ENCODE measurements around the gene FBH1.

Gene FBH1

DNA sequence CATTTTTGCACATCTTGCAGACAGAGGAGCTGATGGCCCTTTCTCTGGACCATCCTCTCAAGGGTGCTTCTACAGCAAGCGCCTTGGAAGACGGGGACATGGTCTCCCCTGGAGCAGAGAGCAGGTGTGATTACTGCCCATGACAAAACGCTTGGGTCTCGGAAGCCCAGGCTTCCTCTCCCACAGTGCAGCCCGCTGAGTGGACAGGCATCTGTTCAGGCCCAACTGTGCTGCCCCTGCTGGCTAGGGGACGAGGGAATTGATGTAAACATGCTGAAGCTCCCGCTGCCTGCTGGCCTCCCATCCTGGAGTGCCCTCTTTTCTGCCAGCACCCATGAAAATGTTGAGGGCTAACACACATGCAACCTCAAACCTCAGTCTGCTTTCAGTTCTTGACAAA lies 73.0 kb downstream of the FBH1 start:
- intact Hi-C loops (cut with DNase I), result no loop called here
- peak in 4 of 42 donors; percentile 5 to 34 (median 18) for DNase-seq

DNA sequence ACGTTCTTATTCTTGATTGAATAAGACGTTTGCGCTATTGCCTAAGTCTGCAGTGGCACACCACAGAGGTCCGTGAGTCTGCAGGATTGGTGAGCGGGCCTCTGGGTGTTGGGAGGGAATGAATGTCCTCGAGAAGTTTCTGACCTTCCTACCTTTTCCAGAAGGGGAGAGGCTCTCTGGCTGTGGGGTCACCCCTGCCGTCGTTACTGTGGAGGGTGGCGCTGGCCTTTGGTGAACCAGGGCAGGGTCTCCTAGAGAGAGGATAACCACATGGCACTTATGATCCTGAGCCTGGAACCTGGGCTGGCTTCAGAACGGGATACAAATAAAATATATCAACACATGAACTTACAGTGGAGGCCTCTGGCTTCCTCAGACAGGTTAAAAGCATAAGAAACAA lies 73.5 kb downstream of the FBH1 start:
- intact Hi-C loops (cut with DNase I), result no loop called here
- peak in 4 of 42 donors; percentile 6 to 30 (median 25) for DNase-seq

DNA sequence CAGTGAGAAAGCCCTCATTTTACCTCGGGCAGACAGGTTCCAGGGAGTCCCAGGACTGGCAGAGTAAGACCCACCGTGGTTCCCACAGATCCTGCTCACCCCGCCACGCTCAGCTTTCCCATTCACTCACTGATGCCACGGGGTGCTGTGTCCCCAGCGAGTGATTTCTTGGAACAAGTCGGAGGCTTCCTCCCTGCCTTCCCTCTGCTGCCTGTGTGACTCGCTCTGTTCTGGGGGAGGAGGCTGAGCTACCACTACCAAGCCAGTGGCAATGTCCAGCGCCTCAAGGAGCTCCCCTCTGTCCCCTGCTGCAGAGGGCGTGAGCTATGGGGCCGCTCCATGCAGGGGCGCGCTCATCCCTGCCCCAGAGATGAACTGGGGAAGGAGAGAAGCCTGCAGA lies 74.7 kb downstream of the FBH1 start:
- DNase-seq, result peak in 5 of 42 donors; percentile 3 to 23 (median 13)
- intact Hi-C loops (cut with DNase I), result no loop called here

DNA sequence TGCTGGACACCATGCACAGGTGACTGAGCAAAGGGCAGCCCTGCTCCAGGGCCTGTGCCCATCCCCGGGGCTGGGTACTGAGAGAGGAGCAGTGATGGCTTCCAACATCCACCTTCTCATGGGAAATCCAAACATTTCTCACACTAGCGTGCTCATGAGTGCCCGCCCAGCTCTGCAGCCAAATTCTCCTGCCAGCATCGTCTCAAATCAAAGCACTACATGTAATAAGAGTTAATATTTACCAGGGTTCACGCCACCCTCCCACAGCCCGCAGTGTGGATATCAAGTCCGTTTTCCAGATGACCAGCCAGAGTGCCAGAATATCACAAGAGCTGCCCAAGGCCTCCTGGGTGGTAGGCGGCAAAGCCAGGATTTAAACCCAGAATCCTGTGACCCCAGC lies 75.2 kb downstream of the FBH1 start:
- intact Hi-C loops (cut with DNase I), result no loop called here
- peak in 5 of 42 donors; percentile 1 to 32 (median 6) for DNase-seq

DNA sequence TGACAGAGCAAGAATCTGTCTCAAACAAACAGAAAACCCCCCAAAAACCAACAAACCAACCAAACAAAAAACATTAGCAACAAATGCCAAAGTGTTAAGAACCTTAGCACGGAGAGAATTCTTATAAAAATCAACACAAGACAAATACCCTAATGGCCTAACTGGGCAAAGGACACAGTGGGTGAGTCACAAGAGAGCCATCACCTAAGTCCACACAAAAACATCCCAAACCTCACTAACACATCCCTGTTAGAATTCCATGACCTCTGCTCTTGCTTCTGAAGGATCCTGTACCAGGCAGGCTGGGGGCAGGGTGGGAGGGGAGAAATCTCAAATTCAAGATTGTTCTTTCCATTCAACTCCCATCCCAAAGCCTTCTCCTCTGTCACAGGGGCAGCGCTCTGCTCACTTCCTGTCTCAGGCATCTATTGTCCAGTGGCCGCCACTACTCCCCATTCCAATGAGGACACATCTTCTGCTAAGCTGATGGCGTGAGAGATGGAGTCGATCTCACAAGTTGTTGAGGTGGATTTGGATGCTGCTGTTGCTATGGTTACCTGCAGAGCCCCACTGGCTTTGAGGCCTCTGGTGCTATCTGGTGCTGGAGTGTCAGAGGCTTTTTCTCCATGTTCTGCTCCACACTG lies 78.1 kb downstream of the FBH1 start:
- peak in 4 of 42 donors; percentile 7 to 38 (median 22) for DNase-seq
- intact Hi-C loops (cut with DNase I), result no loop called here

DNA sequence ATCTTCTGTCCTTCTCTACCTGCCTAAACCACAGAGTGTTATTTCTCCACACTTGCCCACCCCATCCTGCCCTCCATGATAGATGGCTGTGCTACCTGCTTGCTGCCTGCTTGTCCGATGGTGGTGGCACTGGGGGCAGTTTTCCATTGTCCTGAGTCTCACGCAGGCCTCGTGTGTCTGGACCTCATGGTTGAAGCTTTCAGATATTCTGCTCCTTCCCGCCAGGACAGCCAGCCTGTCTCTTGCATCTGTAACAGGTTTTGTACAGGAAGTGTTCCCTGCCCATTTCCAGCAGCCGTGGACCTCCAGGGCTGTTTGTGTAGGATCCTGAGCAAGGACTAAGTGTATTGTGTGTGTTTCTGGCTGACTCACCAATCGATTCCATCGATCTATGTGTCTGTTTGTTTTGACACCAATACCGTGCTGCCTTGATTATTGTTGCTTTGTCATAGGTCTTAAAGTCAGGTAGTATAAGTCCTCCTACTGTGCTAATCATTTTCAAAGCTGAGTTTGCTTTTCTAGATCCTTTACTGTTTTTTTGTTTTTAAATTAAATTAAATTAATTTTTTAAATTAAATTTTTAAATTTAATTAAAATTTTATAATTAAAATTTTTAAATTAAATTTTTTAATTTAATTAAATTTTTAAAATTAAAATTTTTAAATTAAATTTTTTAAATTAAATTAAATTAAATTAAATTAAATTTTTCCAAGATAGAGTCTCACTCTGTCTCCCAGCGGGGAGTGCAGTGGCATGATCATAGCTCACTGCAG lies 78.8 kb downstream of the FBH1 start:
- intact Hi-C loops (cut with DNase I), result no loop called here
- DNase-seq, result peak in 3 of 42 donors; percentile 5 to 38 (median 12)

DNA sequence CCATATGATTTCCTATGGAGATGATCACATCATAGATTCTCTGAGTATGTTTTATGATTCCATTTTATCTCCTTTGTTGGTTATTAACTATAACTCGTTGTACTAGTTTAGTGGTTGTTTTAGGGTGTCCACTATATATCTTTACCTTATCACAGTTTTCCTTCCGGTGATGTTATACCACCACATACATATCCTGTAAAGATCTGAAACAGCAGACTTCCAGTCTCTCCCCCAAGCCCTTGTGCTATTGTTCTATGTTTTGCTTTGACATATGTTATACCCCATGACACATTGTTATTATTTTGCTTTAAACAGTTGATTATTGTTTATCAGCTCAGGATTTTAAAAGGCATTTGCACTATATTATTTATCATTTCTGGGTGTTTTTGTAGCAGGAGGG lies 80.0 kb downstream of the FBH1 start:
- DNase-seq, result no peak
- intact Hi-C loops (cut with DNase I), result no loop called here

DNA sequence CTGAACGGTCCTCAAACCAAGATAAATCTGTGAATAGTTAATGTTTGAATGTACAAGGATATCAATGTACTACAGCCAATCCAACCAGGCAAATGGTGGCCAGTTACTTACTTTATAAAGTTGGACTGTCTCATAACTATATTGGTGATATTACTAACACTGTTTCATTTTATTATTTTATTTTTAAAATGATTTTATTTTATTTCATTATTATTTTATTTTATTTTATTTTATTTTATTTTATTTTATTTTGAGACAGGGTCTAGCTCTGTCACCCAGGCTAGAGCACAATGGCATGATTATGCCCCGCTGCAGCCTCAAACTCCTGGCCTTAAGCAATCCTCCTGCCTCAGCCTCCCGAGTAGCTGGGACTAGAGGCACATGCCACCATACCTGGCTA lies 80.5 kb downstream of the FBH1 start:
- intact Hi-C loops (cut with DNase I), result no loop called here
- DNase-seq, result peak in 1 of 42 donors; percentile 6

DNA sequence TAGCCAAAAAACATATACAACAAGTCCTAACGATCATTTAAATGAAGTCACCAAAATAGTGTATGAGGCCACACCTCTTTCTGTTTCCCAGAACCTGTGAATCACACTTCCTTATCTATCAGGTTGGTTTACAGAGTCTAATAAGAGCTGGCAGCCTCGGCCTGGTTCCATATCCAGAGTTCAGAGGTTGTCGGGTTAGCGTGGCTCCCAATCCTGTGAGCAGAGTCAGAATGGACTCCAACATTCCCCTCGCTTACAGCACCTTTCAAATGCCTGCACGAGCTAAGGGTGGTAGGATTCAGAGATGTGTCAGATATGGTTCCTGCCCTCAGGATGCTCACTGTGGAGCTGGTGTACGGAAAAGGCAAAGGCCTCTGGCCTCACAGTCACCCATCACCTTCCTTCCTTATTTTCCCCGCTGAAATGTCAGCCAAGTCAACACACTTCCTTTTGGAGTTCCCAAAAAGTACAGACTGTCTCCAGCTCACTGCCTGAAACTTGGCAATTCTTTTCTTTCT lies 81.3 kb downstream of the FBH1 start:
- intact Hi-C loops (cut with DNase I), result no loop called here
- peak in 3 of 42 donors; percentile 10 to 40 (median 22) for DNase-seq

DNA sequence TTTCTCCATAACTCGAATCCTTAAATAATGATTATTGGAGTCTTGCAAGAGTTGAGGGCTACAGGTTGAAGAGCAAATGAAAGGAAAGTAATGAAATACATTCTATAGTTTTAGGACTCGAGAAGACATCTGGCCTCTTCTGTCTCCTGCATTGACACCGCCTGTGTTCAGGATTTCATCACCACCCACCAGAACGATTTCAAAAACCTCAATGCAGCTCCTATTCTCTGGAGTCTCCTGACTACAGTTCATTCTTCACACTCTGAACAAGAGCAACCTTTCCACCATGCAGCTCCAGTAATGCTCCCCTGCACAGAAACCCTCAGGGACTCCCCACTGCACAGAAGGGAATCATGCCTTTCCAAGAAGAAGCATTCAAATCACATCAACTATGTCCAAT lies 81.8 kb downstream of the FBH1 start:
- DNase-seq, result peak in 1 of 42 donors; percentile 4
- intact Hi-C loops (cut with DNase I), result no loop called here

DNA sequence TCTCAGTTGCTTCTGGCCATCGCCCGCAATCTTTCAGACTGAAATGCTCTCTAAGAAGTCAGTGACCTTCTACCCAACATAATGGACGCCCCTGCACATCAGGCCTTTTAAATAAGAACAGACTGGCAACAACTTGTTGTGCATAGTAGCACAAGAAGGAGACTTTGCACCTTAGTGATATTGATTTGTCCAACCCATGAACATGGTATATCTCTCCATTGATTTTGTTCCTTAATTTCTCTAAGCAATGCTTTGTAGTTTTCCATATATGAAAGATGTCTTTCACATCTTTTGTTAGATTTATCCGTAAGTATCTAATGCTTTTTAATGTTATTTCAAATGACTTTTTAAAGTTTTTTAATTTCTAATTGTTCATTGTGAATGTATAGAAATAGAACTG lies 83.0 kb downstream of the FBH1 start:
- no peak for DNase-seq
- intact Hi-C loops (cut with DNase I), result no loop called here

DNA sequence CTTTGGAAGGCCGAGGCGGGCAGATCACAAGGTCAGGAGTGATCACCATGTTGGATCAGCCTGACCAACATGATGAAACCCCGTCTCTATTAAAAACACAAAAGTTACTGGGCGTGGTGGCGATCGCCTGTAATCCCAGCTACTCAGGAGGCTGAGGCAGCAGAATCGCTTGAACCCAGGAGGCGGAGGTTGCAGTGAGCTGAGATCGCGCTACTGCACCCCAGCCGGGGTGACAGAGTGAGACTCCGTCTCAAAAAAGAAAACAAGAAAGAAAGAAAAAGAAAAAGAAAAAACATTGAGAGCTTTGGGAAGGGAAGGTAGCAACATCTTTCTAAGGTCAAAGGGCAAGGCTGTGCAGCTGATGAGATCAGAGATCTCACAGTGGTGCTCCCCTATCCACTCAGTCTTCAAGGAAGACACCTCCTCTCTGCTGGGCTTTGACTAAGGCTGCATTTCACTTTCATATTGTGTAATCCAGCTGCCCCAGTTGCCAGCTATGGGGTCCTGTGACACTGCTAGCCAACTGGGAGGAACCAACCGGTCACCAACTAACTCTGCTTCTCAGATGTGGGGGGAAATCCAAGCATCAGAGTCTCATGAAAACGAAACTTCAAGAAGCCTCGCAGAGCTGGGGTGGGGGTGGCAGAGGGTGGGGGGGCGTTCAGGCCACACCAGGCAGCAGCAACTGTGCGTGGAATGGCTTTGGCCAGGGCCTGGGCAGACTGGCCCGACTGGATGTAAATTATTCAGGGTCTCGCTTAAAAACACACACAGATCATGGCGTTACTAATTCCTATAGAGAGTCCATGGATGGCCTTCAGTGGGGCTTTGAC lies 85.8 kb downstream of the FBH1 start:
- intact Hi-C loops (cut with DNase I), result no loop called here

DNA sequence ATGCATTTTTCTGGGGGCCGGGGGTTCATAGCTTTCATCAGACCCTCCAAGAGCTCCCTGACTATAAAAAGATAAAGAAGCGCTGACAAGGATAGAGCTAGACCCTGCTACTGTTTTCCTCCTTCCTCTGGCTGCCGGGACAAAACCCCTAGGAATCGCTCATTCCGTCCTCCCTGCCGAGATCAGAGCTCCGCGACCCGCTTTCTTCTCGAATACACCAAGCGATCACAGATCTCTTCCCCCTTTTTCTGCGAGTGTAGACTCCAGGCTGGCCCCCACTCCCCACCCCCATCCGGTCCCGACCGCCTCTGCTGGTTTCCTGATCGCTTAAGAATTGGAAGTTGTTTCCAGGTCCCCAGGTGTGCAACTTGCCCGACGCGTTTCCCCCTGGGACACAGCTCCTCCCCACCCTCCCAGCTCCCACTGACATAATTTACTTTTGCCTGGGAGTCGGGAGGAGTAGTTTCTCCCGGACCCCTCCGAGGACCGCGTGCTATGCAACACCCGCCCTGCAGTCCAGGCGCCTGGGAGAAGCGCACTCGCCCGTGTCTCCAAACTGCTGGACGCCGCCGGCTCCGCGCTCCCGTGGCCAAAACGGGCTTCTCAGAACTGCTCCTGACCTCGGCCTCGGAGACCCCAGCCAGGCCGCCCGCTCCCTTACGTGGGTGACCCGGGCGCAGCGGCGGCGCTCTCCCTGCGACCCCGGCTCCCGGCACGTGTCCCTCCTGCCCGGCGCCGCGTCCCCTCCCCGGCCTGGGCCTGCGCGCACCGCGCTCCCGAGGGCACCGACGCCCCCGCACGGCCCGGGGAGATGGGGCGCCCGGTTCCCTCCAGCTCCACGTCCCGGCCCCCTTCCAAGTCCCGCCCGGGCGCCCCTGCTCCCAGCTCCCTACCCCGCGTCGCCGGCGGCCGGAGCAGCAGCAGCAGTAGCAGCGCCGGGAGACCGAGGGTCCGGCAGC lies 86.7 kb downstream of the FBH1 start:
- peak in 19 of 42 donors; percentile 10 to 50 (median 22) for DNase-seq
- intact Hi-C loops (cut with DNase I), result no loop called here

More for the DNA sequence above, 85.8 kb downstream of the FBH1 start:
- peak in 14 of 42 donors; percentile 9 to 61 (median 30) for DNase-seq

DNA sequence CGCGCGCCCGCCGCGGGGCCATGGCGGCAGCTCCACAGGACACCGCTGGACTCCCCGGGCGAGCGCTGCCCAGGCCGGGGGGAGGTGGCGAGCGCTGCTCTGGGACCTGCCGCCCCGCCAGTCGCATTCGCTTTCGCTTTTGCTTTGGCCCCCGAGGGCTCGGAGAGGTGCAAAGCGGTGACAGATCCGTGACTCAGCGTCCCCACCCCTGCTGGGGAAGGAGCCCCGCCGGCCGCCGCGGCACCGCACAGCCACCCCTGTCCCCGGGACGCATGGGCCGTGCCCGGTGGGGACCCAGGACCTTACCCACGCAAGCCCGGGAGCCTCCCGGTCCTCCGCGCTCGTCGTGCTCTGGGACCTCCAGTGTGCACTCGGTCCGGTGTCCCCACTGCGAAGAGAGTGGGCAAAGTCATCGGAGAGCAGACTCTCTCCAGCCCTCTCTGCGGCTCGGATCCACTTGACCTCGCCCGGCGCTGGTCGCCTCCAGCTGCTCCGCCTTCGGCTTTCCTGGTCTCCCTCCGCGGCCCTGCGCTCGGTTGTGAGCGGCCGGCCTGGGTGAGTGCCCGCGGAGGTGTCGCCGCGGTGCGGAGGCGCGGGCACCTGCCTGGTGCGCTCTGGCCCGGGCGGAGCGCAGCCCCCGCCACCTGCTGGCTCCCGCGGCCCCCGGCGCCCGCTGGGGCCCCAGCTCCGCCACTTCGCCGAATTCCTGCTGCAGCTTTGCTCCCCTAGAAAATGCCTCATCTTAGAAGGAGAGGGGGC lies 87.6 kb downstream of the FBH1 start, which contains the start of gene IL15RA:
Gene IL15RA (minus strand): TSS at position 73 of the 759 bp plus-strand sequence. CDS start 51 bp downstream, at position 22.
- DNase-seq, result peak in 35 of 42 donors; percentile 20 to 83 (median 41)
- intact Hi-C loops (cut with DNase I), result no loop called here

DNA sequence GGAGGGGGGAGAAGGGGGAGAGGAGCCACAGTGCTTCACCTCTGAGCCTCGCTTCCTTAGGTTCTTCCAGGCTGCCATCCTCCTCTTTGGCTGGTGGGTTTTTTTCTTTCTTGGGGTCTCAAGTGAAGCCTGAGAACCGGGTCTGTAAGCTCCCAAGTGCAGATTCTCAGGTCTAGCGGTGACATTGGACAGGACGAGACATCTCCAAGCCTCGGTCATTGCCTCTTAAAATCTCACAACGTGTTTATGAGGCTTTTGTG lies 88.1 kb downstream of the FBH1 start:
- intact Hi-C loops (cut with DNase I), result no loop called here

DNA sequence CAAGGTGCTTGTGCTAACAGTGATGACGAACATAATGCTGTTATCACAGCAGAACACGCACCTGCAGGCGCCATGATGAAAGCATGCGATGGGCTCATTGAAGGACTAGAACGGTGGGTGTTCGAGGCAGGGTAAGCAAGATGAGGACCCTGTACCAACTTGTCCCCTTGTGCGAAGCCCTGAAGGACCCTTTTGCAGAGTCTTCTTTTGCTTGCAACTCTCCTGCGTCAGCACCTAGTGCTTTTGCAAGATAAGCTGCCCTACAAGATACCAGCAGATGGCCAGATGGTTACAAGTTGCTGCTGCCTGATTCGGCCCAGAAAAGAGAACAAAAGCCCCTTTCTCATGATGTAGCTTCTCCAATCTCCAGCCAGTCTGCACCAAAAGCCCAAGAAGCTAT lies 91.5 kb downstream of the FBH1 start:
- intact Hi-C loops (cut with DNase I), result no loop called here
- DNase-seq, result no peak

More for the DNA sequence above, 88.1 kb downstream of the FBH1 start:
- no peak for DNase-seq

DNA sequence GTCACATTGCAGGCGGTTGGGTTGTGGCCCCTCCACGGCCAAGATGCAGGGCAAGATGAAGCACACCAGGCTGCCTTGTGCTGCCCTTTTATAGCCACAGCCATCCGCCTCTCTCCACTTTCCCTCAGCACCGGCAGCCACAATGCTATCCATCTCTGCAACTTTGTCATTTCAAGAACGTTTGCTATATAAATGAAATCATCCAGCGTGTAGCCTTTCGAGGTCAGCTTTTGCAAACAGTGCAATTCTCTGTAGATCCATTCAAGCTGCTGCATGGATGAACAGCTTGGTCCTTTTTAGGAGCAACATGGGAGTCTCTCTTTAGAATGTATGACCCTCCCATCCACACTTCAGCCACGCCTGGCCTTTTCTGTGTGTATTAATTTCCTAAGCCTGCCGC lies 93.7 kb downstream of the FBH1 start:
- DNase-seq, result peak in 1 of 42 donors; percentile 17
- intact Hi-C loops (cut with DNase I), result no loop called here

DNA sequence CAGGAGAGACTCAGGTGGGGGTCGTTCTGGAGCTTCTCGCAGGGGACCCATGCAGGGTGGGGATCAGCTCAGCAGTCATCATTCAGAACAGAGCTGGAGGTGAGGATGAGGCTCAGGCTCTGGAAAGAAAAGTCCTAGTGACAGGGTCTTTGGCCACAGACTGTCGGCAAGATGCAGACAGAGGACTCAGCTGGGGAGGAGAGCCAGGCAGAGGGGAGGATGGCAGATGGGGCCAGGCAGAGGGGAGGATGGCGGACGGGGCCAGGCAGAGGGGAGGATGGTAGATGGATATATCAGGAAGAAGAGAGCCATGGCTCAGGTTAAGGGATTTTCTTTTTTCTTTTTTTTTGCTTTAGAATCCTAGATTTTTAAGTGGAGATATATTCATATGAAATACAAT lies 95.0 kb downstream of the FBH1 start:
- intact Hi-C loops (cut with DNase I), result no loop called here
- DNase-seq, result peak in 1 of 42 donors; percentile 32
